GM10266 (cell line): ENCODE results near the gene SOX6.
"Not testable (repeated sequence)": the region's sequence is repeated elsewhere in the genome, so short reads cannot be mapped to it uniquely, and the experiment has no call there.

Experiments used
- DNase-seq: peaks from one replicate; pipeline ENCODE4 v3.0.0; 2012; ENCODE audit errors: extremely low spot score
- CTCF ChIP-seq: IDR thresholded peaks from 2 replicates; pipeline ENCODE4 v1.5.1; 2012; ENCODE audit warnings: mild to moderate bottlenecking, low read depth; ENCODE audit not compliant: control insufficient read depth, insufficient read depth; ENCODE audit errors: missing control alignments

Gene SOX6

GRCh38 chr11:16087886-16088285 is 268.5 kb downstream of the SOX6 start:
- DNase-seq: no peak
- TF ChIP-seq CTCF: no peak

- no peak for DNase-seq
- TF ChIP-seq CTCF: no peak
Measured at GRCh38 chr11:16086229-16086819, 270.0 kb downstream of the SOX6 start.

GRCh38 chr11:16082095-16083055 is 274.0 kb downstream of the SOX6 start:
- no peak for DNase-seq
- no peak for TF ChIP-seq CTCF

- TF ChIP-seq CTCF: no peak
- no peak for DNase-seq
Measured at GRCh38 chr11:16081382-16082094, 274.8 kb downstream of the SOX6 start.

- no peak for DNase-seq
- no peak for TF ChIP-seq CTCF
Measured at GRCh38 chr11:16080688-16081381, 275.5 kb downstream of the SOX6 start.

GRCh38 chr11:16078936-16079335 is 277.4 kb downstream of the SOX6 start:
- no peak for DNase-seq
- no peak for TF ChIP-seq CTCF

GRCh38 chr11:16070573-16070972 is 285.8 kb downstream of the SOX6 start:
- no peak for DNase-seq
- TF ChIP-seq CTCF: no peak

GRCh38 chr11:16067268-16067667 is 289.1 kb downstream of the SOX6 start:
- not testable (repeated sequence) for DNase-seq
